HG02943 (cell line): Measurements from ENCODE around the gene ANXA6.

Source experiments
- ATAC-seq: cut with Tn5 transposase; IDR thresholded peaks from one replicate; pipeline ENCODE4 v1.9.1; 2021; ENCODE audit warnings: mild to moderate bottlenecking, low read depth, moderate library complexity; ENCODE audit not compliant: unreplicated experiment

Gene ANXA6

DNA sequence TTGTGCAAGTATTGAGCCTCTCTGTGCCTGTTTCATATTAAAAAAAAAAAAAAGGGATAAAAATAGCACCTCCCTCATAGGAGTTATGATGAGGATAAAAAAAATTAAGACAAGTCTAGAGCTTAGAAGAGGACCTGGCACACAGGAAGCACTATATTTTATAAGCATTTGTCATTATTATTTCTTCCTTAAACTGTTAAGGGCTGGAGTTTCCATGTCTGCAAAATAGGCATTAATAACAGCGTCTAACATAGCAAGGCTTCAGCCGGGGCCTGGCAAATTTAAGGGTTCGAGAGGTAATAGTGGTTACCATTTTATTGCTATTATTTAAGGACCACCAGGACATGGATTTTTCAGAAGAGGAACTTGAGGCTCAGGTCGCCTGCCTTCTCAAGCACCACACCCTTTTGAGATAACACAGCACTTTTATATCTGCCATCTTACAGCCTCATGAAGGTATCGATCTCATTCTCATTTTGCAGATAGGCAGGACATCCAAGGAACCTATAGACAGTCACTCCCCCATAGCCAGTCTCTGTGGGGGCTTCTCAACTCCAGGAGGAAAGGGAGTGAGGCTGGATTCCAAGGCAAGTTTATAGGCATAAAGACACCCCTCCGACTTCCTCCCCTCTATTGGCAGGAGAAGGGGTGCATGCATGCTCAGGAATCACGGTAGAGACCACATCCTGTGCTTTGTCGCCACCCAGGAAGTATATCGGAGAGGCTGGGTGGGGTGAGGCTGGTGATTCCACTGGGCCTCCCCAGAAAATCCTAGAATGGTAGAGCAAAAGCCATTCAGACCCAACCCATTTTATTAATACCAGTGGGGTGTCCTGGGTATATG, 2.4 kb downstream of the ANXA6 start:
- peak; percentile 34 for ATAC-seq

- no peak for ATAC-seq
Measured at GRCh38 chr5:151153766-151154272, 3.8 kb downstream of the ANXA6 start.

- ATAC-seq: no peak
Measured at GRCh38 chr5:151153300-151153699, 4.3 kb downstream of the ANXA6 start.

GRCh38 chr5:151151793-151152192, 5.8 kb downstream of the ANXA6 start:
- no peak for ATAC-seq

DNA sequence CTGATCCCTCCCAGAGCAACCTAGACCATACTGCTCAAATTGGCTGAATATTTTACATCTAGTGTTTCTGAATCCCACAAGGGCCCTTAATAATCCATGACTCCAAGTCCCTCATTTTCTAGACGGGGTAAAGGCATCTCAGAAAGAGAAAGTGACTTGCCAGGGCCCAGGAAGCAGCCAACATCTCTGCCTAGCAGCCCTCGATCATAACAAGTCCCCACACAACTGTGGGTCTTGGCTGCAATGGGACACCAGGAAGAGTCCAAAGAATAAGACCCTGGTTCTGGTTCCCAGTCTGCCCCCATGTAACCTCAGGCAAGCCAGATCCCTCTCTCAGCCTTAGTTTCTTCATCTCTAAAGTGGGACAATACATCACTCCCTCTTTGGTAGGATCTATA, 6.3 kb downstream of the ANXA6 start:
- no peak for ATAC-seq

DNA sequence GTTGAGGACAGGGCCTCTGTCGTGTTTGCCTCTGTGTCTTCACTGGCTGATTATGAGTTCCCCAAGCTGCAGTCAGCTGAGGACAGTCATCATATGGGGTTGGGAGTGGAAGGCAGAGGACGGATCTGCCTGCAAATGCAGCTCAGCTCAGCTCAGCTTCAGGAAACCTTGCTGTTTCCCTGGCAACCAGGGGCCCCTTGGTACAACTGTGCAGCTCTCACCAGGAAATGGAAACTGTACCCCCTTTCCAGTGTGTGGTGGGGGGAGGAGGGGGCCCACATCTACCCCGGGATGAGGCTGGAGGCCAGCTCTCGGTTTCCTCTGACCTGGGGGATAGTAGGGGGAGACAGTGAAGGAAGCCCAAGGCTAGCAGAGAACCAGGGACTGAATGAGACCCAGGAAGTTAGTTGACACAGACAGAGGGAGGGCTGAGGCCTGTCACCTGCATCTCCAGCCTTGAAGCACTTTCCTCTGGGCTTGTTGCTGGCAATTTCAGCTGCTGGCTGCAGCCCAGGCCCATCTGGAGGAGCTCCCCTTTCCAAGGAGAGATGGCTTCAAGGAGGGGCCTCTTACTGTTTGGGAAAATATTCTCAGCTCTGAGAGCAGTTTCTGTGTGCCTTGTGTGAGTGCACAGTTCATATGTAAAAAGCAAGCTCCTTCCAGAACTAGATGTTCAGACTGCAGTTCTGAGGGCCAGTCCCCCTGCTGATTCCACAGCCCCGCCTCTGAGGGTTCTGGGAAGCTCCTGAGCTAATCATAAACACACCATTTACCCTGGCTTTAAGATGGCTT, 6.9 kb downstream of the ANXA6 start:
- ATAC-seq: peak; percentile 52

DNA sequence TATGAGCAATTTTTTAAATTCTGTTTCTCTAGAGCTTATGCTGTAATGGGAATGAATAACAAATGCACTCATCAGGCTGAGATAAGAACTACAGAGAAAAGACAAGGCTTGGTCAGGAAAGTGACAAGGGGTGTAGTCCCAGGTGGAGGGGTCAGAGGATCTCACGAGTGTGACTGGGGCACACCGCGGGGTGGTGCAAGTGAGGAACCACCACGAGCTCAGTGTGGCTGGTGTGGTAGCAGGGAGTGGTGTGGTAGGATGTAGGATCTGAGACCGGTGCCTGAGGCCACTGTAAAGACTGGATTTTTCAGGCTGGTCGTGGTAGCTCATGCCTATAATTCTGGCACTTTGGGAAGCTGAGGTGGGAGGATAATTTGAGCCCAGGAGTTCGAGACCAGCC, 9.0 kb downstream of the ANXA6 start:
- ATAC-seq: no peak

DNA sequence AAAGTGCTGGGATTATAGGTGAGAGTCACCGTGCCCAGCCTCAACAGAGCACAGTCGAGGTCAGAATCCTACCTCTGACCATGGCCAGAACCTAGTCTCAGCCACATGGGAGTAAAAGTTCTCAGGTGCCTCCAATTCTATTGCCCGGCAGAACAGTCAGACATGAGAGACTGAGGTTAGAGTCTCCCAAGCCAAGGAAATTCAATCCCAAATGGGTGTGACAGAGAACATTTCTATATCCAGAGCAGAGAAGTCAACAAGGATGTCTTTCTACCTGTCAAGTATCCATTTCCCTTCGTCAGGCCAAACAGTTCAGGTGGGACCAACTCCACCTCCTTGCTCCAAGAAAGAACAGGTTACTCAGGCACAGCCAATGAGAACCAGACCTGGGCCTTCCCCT, 10.5 kb downstream of the ANXA6 start:
- no peak for ATAC-seq

GRCh38 chr5:151146061-151146460, 11.5 kb downstream of the ANXA6 start:
- no peak for ATAC-seq

DNA sequence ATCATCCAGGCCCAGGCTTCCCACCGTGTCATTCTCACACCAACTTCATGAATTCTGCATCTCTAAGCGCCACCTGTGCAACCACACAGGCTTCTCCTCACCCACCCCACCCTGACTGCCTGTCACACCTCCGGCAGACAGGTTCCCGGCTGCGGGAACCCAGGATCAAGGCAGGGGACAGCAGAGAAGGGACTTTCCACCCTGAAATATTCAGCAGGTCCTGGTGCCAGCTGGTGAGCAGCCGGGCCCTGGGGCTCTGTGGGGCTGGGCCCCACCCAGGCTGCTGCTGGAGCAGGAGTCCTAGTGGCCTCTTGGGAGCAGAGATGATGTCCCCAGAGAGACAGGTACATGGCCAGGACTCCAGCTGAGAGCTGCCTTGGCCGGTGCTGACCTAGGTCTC, 12.7 kb downstream of the ANXA6 start:
- no peak for ATAC-seq

DNA sequence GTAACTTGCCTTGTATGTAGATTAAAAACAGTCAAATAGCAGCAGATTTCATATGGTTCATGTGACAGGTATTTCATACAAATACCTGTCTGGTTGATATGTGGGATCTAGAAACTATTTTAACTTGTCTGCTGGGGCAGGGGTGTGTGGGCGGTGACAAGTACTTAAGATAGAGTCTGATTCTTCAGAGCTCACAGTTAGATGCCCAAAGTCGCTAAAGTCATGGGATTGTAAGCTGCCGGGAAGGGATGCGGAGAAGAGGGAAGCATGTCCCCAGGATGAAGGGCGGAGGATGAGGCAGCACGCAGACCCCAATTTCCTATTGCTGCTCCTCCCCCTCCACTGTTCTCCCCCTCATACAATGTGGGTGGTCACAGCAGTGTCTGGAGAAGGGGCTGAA, 13.3 kb downstream of the ANXA6 start:
- no peak for ATAC-seq

DNA sequence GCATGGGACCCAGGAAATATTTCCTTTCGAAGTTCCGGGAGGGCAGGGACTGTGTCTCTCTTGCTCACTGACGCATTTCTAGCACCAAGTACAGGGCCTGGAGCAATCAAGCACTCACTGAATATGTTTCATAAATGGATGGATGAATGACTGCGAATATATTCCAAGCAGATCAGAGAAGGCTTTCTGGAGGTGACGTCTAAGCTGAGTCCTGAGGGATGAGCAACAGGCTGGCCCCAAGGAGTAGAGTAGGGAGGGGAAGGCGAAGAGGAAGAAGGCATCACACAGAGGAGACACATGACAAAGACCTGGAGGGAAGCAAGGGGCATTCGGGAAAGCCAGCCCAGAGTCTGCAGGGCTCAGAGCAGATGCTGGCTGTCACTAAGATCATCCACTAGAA, 13.9 kb downstream of the ANXA6 start:
- no peak for ATAC-seq

GRCh38 chr5:151142933-151143332, 14.6 kb downstream of the ANXA6 start:
- ATAC-seq: no peak

DNA sequence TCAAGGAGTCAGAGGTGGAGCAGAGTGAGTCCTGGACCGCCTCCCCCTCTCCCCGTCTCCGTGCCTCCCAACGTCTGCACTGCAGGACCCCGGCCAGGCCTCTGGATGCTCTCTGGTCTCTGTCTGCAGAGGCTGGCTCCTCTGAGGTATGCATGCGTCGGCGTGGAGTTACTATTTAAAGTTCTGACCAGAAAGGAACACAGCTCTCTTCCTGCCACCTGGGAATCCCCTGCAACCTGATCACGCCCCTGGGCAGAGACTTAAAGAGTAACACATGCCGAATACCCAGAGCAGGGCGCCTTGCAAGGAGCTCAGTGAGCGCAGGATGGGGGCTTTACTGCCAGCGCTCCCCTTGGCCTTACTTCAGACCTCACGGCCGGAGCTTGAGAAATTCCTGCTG, 16.0 kb downstream of the ANXA6 start:
- ATAC-seq: peak; percentile 91

DNA sequence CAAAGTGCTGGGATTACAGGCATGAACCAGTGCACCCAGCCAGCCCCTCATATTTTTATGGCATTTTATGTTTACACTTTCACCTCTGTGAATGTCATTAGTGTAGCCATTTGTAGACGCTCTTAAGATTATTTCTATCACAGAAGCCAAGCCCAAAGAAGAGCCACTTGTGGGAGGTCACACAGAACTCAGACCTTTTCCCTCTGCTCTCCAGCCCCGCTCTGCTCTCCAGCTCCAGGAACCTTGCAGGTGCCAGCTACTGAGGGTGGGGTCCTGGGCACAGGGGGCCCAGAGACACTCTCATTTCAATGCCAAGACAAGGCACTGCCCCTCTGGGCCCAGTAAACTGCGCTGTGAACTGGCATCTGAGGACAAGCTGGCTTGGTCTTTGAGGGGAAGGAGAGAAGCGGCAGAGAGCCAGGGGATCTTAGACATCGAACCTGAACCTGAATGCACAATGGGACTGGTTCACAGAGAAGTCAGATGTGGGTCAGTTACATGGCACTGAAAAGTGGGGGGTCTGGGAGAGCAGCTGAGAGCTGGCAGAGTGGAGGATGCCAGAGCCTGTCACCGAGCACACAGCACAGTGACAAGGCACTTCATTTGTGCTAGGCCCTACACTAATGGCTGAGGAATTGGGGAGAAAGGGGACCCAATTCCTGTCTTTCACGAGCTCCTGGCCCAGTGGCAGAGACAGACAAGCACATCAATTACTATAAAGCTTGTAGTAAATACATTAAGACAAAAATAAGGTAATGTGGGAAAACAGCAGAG, 16.7 kb downstream of the ANXA6 start:
- ATAC-seq: no peak

DNA sequence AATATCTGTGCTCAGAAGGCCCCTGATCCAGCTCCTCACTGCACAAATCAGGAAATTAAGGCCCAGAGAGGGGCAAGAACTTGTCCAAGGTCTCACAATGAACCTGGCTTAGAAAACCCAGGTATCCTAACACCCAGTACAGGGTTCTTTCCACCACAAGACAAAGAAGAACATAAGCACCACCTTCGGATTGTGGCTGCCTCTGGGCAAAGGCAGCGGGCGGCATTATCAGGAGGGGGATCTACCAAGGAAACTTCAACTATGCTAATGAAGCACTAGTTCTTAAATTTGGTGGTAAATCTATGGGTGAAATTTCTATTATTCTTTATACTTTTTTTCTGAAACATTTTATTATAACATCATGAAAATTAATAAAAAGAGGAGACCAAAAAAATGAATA, 17.9 kb downstream of the ANXA6 start:
- ATAC-seq: no peak

DNA sequence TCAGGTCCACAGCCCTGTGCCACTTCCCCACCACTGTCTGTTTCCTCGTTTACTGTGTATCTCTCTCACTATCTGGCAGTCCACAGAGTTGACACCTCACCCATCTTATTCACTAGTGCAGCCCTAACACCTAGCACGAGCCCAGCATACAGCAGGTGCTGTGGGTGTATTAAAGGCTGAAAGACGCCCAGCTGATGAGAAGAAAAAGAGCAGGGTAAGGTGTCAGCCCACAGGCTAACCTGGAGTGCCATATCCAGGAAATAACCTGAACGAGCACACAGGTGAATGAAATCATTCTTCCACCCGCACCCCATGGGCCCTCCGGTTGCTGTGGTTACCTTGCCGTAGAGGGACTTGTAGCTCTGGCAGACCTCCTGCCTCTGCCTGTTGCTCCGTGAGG, 18.6 kb downstream of the ANXA6 start:
- no peak for ATAC-seq

DNA sequence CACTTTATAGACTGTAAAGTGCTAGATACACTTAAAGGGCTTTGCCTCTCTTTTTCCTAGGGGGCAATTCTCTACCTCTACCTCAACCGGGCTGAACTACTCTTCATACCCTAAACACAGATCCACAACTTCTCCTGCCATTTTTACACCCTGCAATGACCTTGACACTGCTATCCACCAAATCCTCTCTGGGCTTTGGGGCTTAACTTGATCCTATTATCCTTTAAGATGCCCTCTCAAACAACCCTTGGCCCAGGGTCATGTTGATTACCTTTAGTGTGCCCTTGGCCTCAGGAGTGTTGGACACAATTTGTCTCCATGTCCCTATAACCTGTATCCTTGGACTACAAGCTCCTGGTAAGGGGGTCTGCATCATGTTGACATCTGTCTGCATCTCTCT, 19.5 kb downstream of the ANXA6 start:
- no peak for ATAC-seq

- ATAC-seq: no peak
Measured at GRCh38 chr5:151137067-151137825, 20.3 kb downstream of the ANXA6 start.

DNA sequence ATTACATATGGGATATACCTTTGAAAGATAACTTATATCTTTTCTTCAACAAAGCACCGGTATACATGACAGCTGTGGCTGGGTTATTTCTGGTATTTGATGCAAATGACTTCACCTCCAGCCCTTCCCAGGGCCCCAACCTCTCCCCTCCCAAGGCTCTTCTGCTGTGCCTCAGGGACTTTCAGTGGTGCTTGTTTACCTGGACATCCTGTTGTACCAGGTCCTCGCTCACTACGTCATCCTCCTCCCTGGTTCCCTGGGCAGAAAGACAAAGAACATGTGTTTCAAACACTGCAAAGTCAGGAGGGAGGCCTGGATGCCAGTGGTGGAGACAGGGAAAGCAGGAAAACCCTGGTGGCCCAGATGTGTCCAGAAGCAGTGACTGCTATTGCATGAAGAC, 23.4 kb downstream of the ANXA6 start:
- ATAC-seq: peak; percentile 68
